Esophagus muscularis mucosa (tissue), 4 donors: ENCODE results near the gene CC2D1A. TPM values are rescaled to one million over a fixed set of nuclear protein-coding genes. Genes with fewer than 3 reads are reported as not detected.

Source experiments
- DNase-seq: peaks from one replicate; pipeline ENCODE4 v3.0.0-alpha.2; 2017; ENCODE audit errors: extremely low spot score
- H3K27ac ChIP-seq, 4 donors: fragments of 200-600 bp; sonication (generic); replicated peaks in 1 of 4; 1 replicate in 3 of 4; 2 replicates in 1 of 4; pipeline ENCODE4 v1.5.1; 2016 to 2019; ENCODE audit warnings: mild to moderate bottlenecking in 1 of 4
- H3K27me3 ChIP-seq, 4 donors: fragments of 200-600 bp; sonication (generic); one replicate each; pipeline versions ENCODE4 v1.5.1 to v1.6.0; 2016 to 2019
- H3K36me3 ChIP-seq, 4 donors: fragments of 200-600 bp; sonication (generic); one replicate each; pipeline ENCODE4 v1.5.1; 2016 to 2019
- H3K4me1 ChIP-seq, 4 donors: fragments of 200-600 bp; sonication (generic); one replicate each; pipeline ENCODE4 v1.5.1; 2016 to 2019
- H3K4me3 ChIP-seq, 4 donors: fragments of 200-600 bp; sonication (generic); 1 replicate in 2 of 4; 2 replicates in 2 of 4; pipeline ENCODE4 v1.5.1; 2016 to 2019; ENCODE audit warnings: mild to moderate bottlenecking in 4 of 4, moderate library complexity in 1 of 4
- H3K9me3 ChIP-seq, 4 donors: fragments of 200-600 bp; sonication (generic); 1 replicate in 3 of 4; 2 replicates in 1 of 4; pipeline ENCODE4 v1.5.1; 2016 to 2019
- CTCF ChIP-seq, 3 experiments: fragments of 200-600 bp in 2 of 3; fragments of 450-650 bp in 1 of 3; sonication (generic) in 2 of 3; IDR thresholded peaks; one replicate each; pipeline ENCODE4 v1.5.1; 2017 to 2019; ENCODE audit warnings: antibody characterized with exemption in 3 of 3, mild to moderate bottlenecking in 2 of 3, moderate library complexity in 1 of 3
- EP300 ChIP-seq: sonication (generic); formaldehyde crosslinking; IDR thresholded peaks from one replicate; pipeline ENCODE4 v1.6.1; 2017; ENCODE audit warnings: antibody characterized with exemption
- POLR2A ChIP-seq: fragments of 450-650 bp; IDR thresholded peaks from one replicate; pipeline ENCODE4 v1.6.1; 2017; ENCODE audit warnings: antibody characterized with exemption, moderate library complexity, mild to moderate bottlenecking, low read depth
- POLR2AphosphoS5 ChIP-seq, 2 donors: sonication (generic); formaldehyde crosslinking; IDR thresholded peaks; one replicate each; pipeline ENCODE4 v1.6.1; 2017; ENCODE audit warnings: antibody characterized with exemption in 2 of 2
- WGBS: methylation state at CpG from one replicate; pipeline ENCODE4 v1.1.5; 2018; 5-methylcytosine and 5-hydroxymethylcytosine counted together
- intact Hi-C: fragments of 100-400 bp; cut with DNase I; formaldehyde crosslinking; loops from one replicate; pipeline ENCODE4 v1.15.1; 2023
- total RNA-seq, 4 donors: library from RNA; depleted of rRNA; stranded (reverse); fragments of >200 nt; gene quantifications; one replicate each; pipeline versions ENCODE4 v1.1.0 to v1.2.1, GENCODE V29; 2016

CC2D1A gene
- total RNA-seq, 4 donors from 2014 or later, result 22.9 to 42.8 (median 33.6) TPM

- intact Hi-C loops, result no loop called here
- Histone ChIP-seq H3K27me3 (peaks cover 0 to 9% (median 0%) of the 10 kb centered on the region in 4 donors), H3K27ac (no peak within 1 kb of the TSS), H3K36me3 (no peaks in the 10 kb centered on the region), H3K9me3 (no peaks in the 10 kb centered on the region), H3K4me3 (no peak within 1 kb of the TSS), H3K4me1 (peaks cover 19 to 41% (median 36%) of the 10 kb centered on the region in 4 donors)
- WGBS, result 57% methylated on average over 4 of the region's 5 CpGs
- DNase-seq, result no peak
- no peak for TF ChIP-seq CTCF (IDR thresholded peaks at IDR 0.05)
- TF ChIP-seq POLR2AphosphoS5 (IDR thresholded peaks at IDR 0.05), result no peak
- TF ChIP-seq POLR2A, result no peak
- TF ChIP-seq EP300, result no peak
These were observed 29.2 kb upstream of the CC2D1A start, which contains the start of gene NANOS3 for GRCh38 chr19:13876834-13877233. TSS of gene NANOS3 (plus strand) at chr19:13877134. CDS start at chr19:13877249, 115 bp downstream.

- TF ChIP-seq POLR2A, result no peak
- no peak for TF ChIP-seq CTCF (IDR thresholded peaks at IDR 0.05)
- no peak for TF ChIP-seq EP300
- no peak for TF ChIP-seq POLR2AphosphoS5 (IDR thresholded peaks at IDR 0.05)
- H3K4me3 ChIP-seq, result no peak overlapping the region
- H3K27ac ChIP-seq, result no peak overlapping the region
- peaks cover 19 to 46% (median 39%) of the 10 kb centered on the region in 4 donors for H3K4me1 ChIP-seq
- WGBS, result 90% methylated on average over 15 of the region's 27 CpGs
- H3K36me3 ChIP-seq, result no peaks in the 10 kb centered on the region
- no peaks in the 10 kb centered on the region for H3K9me3 ChIP-seq
- intact Hi-C loops, result no loop called here
- no peak for DNase-seq
- peaks cover 0 to 9% (median 0%) of the 10 kb centered on the region in 4 donors for H3K27me3 ChIP-seq
These were observed 28.7 kb upstream of the CC2D1A start for GRCh38 chr19:13877303-13877702.

GRCh38 chr19:13880059-13881043 lies 25.6 kb upstream of the CC2D1A start:
- peak; percentile 98 to 100 (median 98) for TF ChIP-seq CTCF (IDR thresholded peaks at IDR 0.05)
- TF ChIP-seq POLR2A, result no peak
- no peak for TF ChIP-seq EP300
- peak; percentile 76 to 84 for TF ChIP-seq POLR2AphosphoS5 (IDR thresholded peaks at IDR 0.05)
- Histone ChIP-seq H3K4me3 (peak overlapping the region; percentile 36 to 50 (median 42)), H3K9me3 (no peaks in the 10 kb centered on the region), H3K4me1 (peaks cover 15 to 32% (median 27%) of the 10 kb centered on the region in 4 donors), H3K36me3 (no peaks in the 10 kb centered on the region), H3K27me3 (no peaks in the 10 kb centered on the region), H3K27ac (peak overlapping the region; percentile 74 to 79 (median 78))
- intact Hi-C loops, result loop anchor here (1.0 to 5.0 kb wide), 2 partner anchors 177 to 195 kb away; no protein-coding TSS in a partner anchor
- peak; percentile 99 for DNase-seq
- WGBS, result 15% methylated on average over 11 of the region's 34 CpGs

- no peak for DNase-seq
- 50% methylated on average over 7 of the region's 12 CpGs for WGBS
These were observed 24.7 kb upstream of the CC2D1A start for GRCh38 chr19:13881251-13881691.

More at GRCh38 chr19:13881251-13881691, 24.7 kb upstream of the CC2D1A start:
- peak overlapping the region; percentile 74 to 79 (median 78) for H3K27ac ChIP-seq
- H3K27me3 ChIP-seq, result no peaks in the 10 kb centered on the region
- intact Hi-C loops, result loop anchor here (5.0 kb wide), 1 partner anchor 176 kb away; no protein-coding TSS in a partner anchor
- no peak for TF ChIP-seq EP300
- TF ChIP-seq POLR2AphosphoS5 (IDR thresholded peaks at IDR 0.05), result no peak
- no peak for TF ChIP-seq CTCF (IDR thresholded peaks at IDR 0.05)
- no peak for TF ChIP-seq POLR2A
- H3K36me3 ChIP-seq, result no peaks in the 10 kb centered on the region
- H3K4me3 ChIP-seq, result no peak overlapping the region
- no peaks in the 10 kb centered on the region for H3K9me3 ChIP-seq
- peaks cover 15 to 32% (median 27%) of the 10 kb centered on the region in 4 donors for H3K4me1 ChIP-seq
